Measurements from ENCODE around the gene PSMB8. TPM values are rescaled to one million over a fixed set of nuclear protein-coding genes. Genes with fewer than 3 reads are reported as not detected.

The PSMB8 gene
- total and polyA plus RNA-seq, 2 of the 4 experiments (the other 2 are of a cell fraction): 31.6 to 33.3 TPM

DNA sequence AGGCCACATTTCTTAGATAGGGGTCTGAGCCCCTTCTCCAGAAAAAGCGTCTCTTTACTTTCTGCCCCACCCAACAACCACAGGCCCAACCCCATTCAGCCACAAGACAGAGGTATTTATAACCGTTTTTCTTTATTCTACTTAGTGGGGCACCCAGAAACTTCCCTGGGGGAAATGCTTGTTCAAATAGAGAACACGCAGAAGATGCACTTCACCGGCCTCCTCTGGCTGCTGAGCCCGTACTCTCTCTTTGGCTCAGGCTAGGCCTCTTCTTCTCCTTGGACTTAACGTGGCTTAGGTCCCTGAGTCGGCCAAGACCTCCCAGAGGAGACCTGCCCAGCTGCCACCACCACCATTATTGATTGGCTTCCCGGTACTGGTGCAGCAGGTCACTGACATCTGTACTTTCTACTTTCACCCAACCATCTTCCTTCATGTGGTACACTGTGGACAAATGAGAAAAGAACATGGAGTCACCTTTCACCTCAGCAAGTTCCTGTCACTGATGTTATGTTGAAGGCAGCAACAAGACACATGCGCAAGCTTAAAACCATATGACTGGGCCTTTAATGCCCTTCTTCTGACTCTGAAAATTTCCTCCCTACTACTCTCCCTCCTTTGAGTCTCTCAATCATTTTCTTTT lies 3.1 kb downstream of the PSMB8 start:
- Histone ChIP-seq H3K4ac (ENCODE audit: low read depth, low read length) (no peak overlapping the region), H3K4me2 (ENCODE audit: low read depth, low read length) (no peak overlapping the region), H2AK5ac (ENCODE audit: low read depth, low read length) (no peak overlapping the region), H3K27ac (ENCODE audit: insufficient read depth, low read length) (no peak overlapping the region), H2AK9ac (replicated peaks; ENCODE audit: low read depth, low read length, poor library complexity) (no peak overlapping the region), H4K91ac (ENCODE audit: insufficient read depth, low read depth, low read length) (no peak overlapping the region), H3K79me1 (ENCODE audit: low read depth in 1 of 2, low read length in 2 of 2) (peaks cover 2 to 35% of the 10 kb centered on the region in 2 experiments; a peak in 2 of 4 replicates), H3K56ac (ENCODE audit: extremely low read depth, insufficient read depth, low read length) (no peak overlapping the region), H3K9me1 (ENCODE audit: insufficient read depth, low read length) (peaks cover 6% of the 10 kb centered on the region; the same call in 1 of the 2 replicates), H3K9ac (ENCODE audit: low read depth, low read length) (no peak overlapping the region), H3K27me3 (ENCODE audit: control insufficient read depth, insufficient read depth, low read length) (no peaks in the 10 kb centered on the region), H3K4me1 (ENCODE audit: control insufficient read depth, insufficient read depth, low read length) (peaks cover 8% of the 10 kb centered on the region), H4K20me1 (ENCODE audit: insufficient read depth, low read length) (no peaks in the 10 kb centered on the region), H2BK5ac (ENCODE audit: low read depth, low read length, poor library complexity, severe bottlenecking) (no peak overlapping the region), H2BK120ac (ENCODE audit: low read depth, low read length) (no peak overlapping the region), H3K23ac (ENCODE audit: low read depth, low read length) (no peak overlapping the region), H2BK20ac (ENCODE audit: low read depth, low read length) (no peak overlapping the region), H2BK15ac (ENCODE audit: low read depth, low read length) (no peak overlapping the region), H4K8ac (ENCODE audit: low read depth in 2 of 2, low read length in 2 of 2) (no peak overlapping the region), H3K18ac (ENCODE audit: low read depth, low read length) (no peak overlapping the region), H2AFZ (replicated peaks; ENCODE audit: low read length, poor library complexity) (no peak overlapping the region), H3K9me3 (ENCODE audit: control insufficient read depth, insufficient read depth, low read length) (no peaks in the 10 kb centered on the region), H3K14ac (replicated peaks; ENCODE audit: low read depth, low read length) (no peak overlapping the region), H3K36me3 (ENCODE audit: control insufficient read depth, insufficient read depth, low read length) (peaks cover 9% of the 10 kb centered on the region; the same call in 1 of the 2 replicates), H3K4me3 (ENCODE audit: insufficient read depth, low read depth, low read length) (no peak overlapping the region), H4K5ac (ENCODE audit: low read depth, low read length) (no peak overlapping the region)
- intact Hi-C loops (cut with micrococcal nuclease) (no loop called here), in situ Hi-C loops (cut with MboI; ENCODE audit: low sequenced_read_pairs) (no loop called here), dilution Hi-C loops (cut with HindIII; ENCODE audit: low sequenced_read_pairs, unreplicated experiment) (no loop called here)
- BruUV-seq (replicated peaks): no TSS peak
- TF ChIP-seq NFE2L2 (IDR thresholded peaks at IDR 0.05; ENCODE audit: low read depth, low read length): no peak
- TF ChIP-seq, protein P1, sequence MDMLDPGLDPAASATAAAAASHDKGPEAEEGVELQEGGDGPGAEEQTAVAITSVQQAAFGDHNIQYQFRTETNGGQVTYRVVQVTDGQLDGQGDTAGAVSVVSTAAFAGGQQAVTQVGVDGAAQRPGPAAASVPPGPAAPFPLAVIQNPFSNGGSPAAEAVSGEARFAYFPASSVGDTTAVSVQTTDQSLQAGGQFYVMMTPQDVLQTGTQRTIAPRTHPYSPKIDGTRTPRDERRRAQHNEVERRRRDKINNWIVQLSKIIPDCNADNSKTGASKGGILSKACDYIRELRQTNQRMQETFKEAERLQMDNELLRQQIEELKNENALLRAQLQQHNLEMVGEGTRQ (IDR thresholded peaks at IDR 0.05; ENCODE audit: low read depth, low read length): no peak
- TF ChIP-seq, protein P2, sequence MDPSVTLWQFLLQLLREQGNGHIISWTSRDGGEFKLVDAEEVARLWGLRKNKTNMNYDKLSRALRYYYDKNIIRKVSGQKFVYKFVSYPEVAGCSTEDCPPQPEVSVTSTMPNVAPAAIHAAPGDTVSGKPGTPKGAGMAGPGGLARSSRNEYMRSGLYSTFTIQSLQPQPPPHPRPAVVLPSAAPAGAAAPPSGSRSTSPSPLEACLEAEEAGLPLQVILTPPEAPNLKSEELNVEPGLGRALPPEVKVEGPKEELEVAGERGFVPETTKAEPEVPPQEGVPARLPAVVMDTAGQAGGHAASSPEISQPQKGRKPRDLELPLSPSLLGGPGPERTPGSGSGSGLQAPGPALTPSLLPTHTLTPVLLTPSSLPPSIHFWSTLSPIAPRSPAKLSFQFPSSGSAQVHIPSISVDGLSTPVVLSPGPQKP (IDR thresholded peaks at IDR 0.05; ENCODE audit: borderline replicate concordance, low read depth, low read length): no peak
- no peak for TF ChIP-seq MAZ (IDR thresholded peaks at IDR 0.05; ENCODE audit: borderline replicate concordance, low read depth, low read length)
- TF ChIP-seq, protein P3, sequence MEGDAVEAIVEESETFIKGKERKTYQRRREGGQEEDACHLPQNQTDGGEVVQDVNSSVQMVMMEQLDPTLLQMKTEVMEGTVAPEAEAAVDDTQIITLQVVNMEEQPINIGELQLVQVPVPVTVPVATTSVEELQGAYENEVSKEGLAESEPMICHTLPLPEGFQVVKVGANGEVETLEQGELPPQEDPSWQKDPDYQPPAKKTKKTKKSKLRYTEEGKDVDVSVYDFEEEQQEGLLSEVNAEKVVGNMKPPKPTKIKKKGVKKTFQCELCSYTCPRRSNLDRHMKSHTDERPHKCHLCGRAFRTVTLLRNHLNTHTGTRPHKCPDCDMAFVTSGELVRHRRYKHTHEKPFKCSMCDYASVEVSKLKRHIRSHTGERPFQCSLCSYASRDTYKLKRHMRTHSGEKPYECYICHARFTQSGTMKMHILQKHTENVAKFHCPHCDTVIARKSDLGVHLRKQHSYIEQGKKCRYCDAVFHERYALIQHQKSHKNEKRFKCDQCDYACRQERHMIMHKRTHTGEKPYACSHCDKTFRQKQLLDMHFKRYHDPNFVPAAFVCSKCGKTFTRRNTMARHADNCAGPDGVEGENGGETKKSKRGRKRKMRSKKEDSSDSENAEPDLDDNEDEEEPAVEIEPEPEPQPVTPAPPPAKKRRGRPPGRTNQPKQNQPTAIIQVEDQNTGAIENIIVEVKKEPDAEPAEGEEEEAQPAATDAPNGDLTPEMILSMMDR (conservative IDR thresholded peaks at IDR 0.05; ENCODE audit: low read depth, low read length): no peak
- no peak for TF ChIP-seq BHLHE40 (IDR thresholded peaks at IDR 0.05; ENCODE audit: low read depth, low read length)
- TF ChIP-seq POLR2A (IDR thresholded peaks at IDR 0.05; ENCODE audit: low read depth, low read length): no peak
- no peak for TF ChIP-seq RFX5 (IDR thresholded peaks at IDR 0.05; ENCODE audit: low read depth, low read length)
- no peak for TF ChIP-seq RCOR1 (IDR thresholded peaks at IDR 0.05; ENCODE audit: insufficient replicate concordance, low read length)
- TF ChIP-seq MXI1 (IDR thresholded peaks at IDR 0.05; ENCODE audit: borderline replicate concordance, low read depth, low read length): no peak
- TF ChIP-seq RAD21 (IDR thresholded peaks at IDR 0.05; ENCODE audit: low read length): no peak
- TF ChIP-seq MAFK (IDR thresholded peaks at IDR 0.05; ENCODE audit: low read depth, low read length): no peak
- no peak for TF ChIP-seq CHD1 (IDR thresholded peaks at IDR 0.05; ENCODE audit: low read depth, low read length)
- TF ChIP-seq FOS (IDR thresholded peaks at IDR 0.05; ENCODE audit: low read depth, low read length): no peak
- no peak for TF ChIP-seq CEBPB (IDR thresholded peaks at IDR 0.05; ENCODE audit: low read depth, low read length)
- no peak for TF ChIP-seq SMC3 (IDR thresholded peaks at IDR 0.05; ENCODE audit: low read depth, low read length)
- WGBS, 2 experiments (ENCODE audit: extremely low coverage in 2 of 2, insufficient read length in 1 of 2): 90% methylated on average over 2 of the region's 9 CpGs; no CpG with 5 or more reads in 1 of the 2 experiments
- ChIA-PET CTCF (no interaction called here), POLR2A (ENCODE audit: unreplicated experiment) (no interaction called here)
- no peak for ATAC-seq (ENCODE audit: low read depth)
- DNase-seq: no peak

All from IMR-90 (cell line).